T-helper 9 cell (primary cell): Measurements from ENCODE around the gene CCDC6.
"Not testable (repeated sequence)": the region's sequence is repeated elsewhere in the genome, so short reads cannot be mapped to it uniquely, and the experiment has no call there.

Experiments
- DNase-seq: peaks from one replicate; pipeline ENCODE4 v3.0.0-alpha.2; 2020
- total RNA-seq, 2 donors: gene quantifications; one replicate each; lab custom pipeline; 2026; lab: John Stamatoyannopoulos, UW

Gene CCDC6
- 42.0 to 44.5 reads per million in 2 donors for total RNA-seq

GRCh38 chr10:59906417-59907202 is at the start of gene CCDC6:
TSS of gene CCDC6 (minus strand) at chr10:59906556. CDS start at chr10:59906424, 132 bp downstream.
- peak; percentile 89 for DNase-seq

GRCh38 chr10:59954296-59954695 is 47.9 kb upstream of the CCDC6 start:
- DNase-seq: no peak

- DNase-seq: not testable (repeated sequence)
Measured at GRCh38 chr10:59953711-59954110, 47.4 kb upstream of the CCDC6 start.

- DNase-seq: no peak
Measured at GRCh38 chr10:59950105-59950504, 43.7 kb upstream of the CCDC6 start.

- DNase-seq: no peak
Measured at GRCh38 chr10:59949608-59950007, 43.3 kb upstream of the CCDC6 start.

GRCh38 chr10:59945991-59946390 is 39.6 kb upstream of the CCDC6 start:
- DNase-seq: no peak

GRCh38 chr10:59945590-59945989 is 39.2 kb upstream of the CCDC6 start:
- no peak for DNase-seq

GRCh38 chr10:59944339-59944935 is 38.1 kb upstream of the CCDC6 start:
- no peak for DNase-seq

GRCh38 chr10:59942556-59942955 is 36.2 kb upstream of the CCDC6 start:
- DNase-seq: no peak

- DNase-seq: no peak
Measured at GRCh38 chr10:59937720-59938119, 31.4 kb upstream of the CCDC6 start.

GRCh38 chr10:59934701-59935100 is 28.3 kb upstream of the CCDC6 start:
- no peak for DNase-seq

GRCh38 chr10:59930788-59931521 is 24.6 kb upstream of the CCDC6 start:
- DNase-seq: not testable (repeated sequence)

- DNase-seq: no peak
Measured at GRCh38 chr10:59926086-59926485, 19.7 kb upstream of the CCDC6 start.

- no peak for DNase-seq
Measured at GRCh38 chr10:59922907-59923306, 16.6 kb upstream of the CCDC6 start.

- no peak for DNase-seq
Measured at GRCh38 chr10:59917922-59918321, 11.6 kb upstream of the CCDC6 start.

- DNase-seq: no peak
Measured at GRCh38 chr10:59913547-59914237, 7.3 kb upstream of the CCDC6 start.

- DNase-seq: no peak
Measured at GRCh38 chr10:59910867-59911266, 4.5 kb upstream of the CCDC6 start.

GRCh38 chr10:59909815-59910214 is 3.5 kb upstream of the CCDC6 start:
- no peak for DNase-seq

GRCh38 chr10:59908808-59909143 is 2.4 kb upstream of the CCDC6 start:
- no peak for DNase-seq

GRCh38 chr10:59907918-59908807 is 1.8 kb upstream of the CCDC6 start:
- DNase-seq: no peak

GRCh38 chr10:59907537-59907917 is 1.2 kb upstream of the CCDC6 start:
- DNase-seq: no peak
